Measurements from ENCODE around the gene RNF145.

DNA sequence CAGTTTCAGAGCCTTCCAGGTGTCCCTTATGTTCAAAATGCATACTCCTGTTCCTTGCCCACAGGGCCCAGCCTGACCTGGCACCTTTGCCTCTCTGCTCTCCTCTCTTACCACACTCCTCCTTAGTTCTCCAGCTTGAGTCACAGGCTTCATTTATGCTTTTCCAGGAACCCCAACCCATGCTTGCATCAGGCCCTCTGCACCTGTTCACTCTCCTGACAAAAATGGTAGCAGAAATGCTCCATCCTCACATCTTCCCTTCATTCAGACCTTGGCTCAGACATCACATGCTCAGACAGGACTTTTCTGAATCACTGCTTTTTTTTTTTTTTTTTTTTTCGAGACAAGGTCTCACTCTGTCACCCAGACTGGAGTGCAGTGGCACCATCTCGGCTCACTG is 15.1 kb upstream of the RNF145 start:
- TF ChIP-seq, protein P1, sequence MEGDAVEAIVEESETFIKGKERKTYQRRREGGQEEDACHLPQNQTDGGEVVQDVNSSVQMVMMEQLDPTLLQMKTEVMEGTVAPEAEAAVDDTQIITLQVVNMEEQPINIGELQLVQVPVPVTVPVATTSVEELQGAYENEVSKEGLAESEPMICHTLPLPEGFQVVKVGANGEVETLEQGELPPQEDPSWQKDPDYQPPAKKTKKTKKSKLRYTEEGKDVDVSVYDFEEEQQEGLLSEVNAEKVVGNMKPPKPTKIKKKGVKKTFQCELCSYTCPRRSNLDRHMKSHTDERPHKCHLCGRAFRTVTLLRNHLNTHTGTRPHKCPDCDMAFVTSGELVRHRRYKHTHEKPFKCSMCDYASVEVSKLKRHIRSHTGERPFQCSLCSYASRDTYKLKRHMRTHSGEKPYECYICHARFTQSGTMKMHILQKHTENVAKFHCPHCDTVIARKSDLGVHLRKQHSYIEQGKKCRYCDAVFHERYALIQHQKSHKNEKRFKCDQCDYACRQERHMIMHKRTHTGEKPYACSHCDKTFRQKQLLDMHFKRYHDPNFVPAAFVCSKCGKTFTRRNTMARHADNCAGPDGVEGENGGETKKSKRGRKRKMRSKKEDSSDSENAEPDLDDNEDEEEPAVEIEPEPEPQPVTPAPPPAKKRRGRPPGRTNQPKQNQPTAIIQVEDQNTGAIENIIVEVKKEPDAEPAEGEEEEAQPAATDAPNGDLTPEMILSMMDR (IDR thresholded peaks at IDR 0.05): no peak
- TF ChIP-seq POLR2A (IDR thresholded peaks at IDR 0.05): no peak
